OCI-LY7 (cell line): ENCODE measurements around the gene CREB5. TPM values are rescaled to one million over a fixed set of nuclear protein-coding genes. Genes with fewer than 3 reads are reported as not detected.
A peak's percentile ranks its signal among the peaks of the same experiment; 100 is the strongest.

ENCODE experiments used
- BruUV-seq: library from RNA; stranded (reverse); fragments of 400-500 nt; replicated peaks from 2 replicates; lab custom pipeline; 2021; lab: Mats Ljungman, UMichigan
- CTCF ChIA-PET: fragments of 300-600 bp; sonication (Branson Sonifier 250); formaldehyde crosslinking; loops from one replicate; lab custom pipeline; 2022; ENCODE audit warnings: antibody characterized with exemption; ENCODE audit not compliant: unreplicated experiment; lab: Charles Lee
- POLR2A ChIA-PET: fragments of 300-600 bp; sonication (Branson Sonifier 250); formaldehyde crosslinking; loops from one replicate; lab custom pipeline; 2022; ENCODE audit warnings: antibody characterized with exemption; lab: Charles Lee
- DNase-seq: peaks from one replicate; pipeline ENCODE4 v3.0.0-alpha.2; 2015; ENCODE audit warnings: low spot score
- H2AFZ ChIP-seq: fragments of 200-600 bp; sonication (generic), shearing (Covaris generic); 2 replicates; pipeline ENCODE4 v1.6.1; 2014; ENCODE audit warnings: mild to moderate bottlenecking, antibody characterized with exemption, low read length, moderate library complexity
- H3K27ac ChIP-seq: fragments of 200-600 bp; sonication (generic); 2 replicates; pipeline ENCODE4 v1.5.1; 2014; ENCODE audit warnings: mixed run types, low read depth, mild to moderate bottlenecking, moderate library complexity, low read length, inconsistent platforms; ENCODE audit not compliant: poor library complexity, severe bottlenecking
- H3K36me3 ChIP-seq: fragments of 200-600 bp; sonication (generic); 2 replicates; pipeline ENCODE4 v1.6.1; 2014; ENCODE audit warnings: mild to moderate bottlenecking, antibody characterized with exemption, low read length, moderate library complexity, mixed read lengths; ENCODE audit not compliant: insufficient read depth
- H3K4me1 ChIP-seq: fragments of 200-600 bp; sonication (generic); 2 replicates; pipeline ENCODE4 v1.5.1; 2014; ENCODE audit warnings: mild to moderate bottlenecking, low read length; ENCODE audit not compliant: insufficient read depth, poor library complexity, severe bottlenecking
- H3K4me2 ChIP-seq: fragments of 200-600 bp; sonication (generic); 2 replicates; pipeline ENCODE4 v1.6.1; 2014; ENCODE audit warnings: mild to moderate bottlenecking, low read length
- H3K4me3 ChIP-seq: fragments of 200-600 bp; sonication (generic); 2 replicates; pipeline ENCODE4 v1.5.1; 2014; ENCODE audit warnings: mild to moderate bottlenecking, low read depth, low read length; ENCODE audit not compliant: poor library complexity, severe bottlenecking
- H3K79me2 ChIP-seq: fragments of 200-600 bp; sonication (generic); 2 replicates; pipeline ENCODE4 v1.6.1; 2016; ENCODE audit warnings: low read depth, mild to moderate bottlenecking, low read length, moderate library complexity, mixed read lengths; ENCODE audit not compliant: insufficient read depth
- H3K9me2 ChIP-seq: fragments of 200-600 bp; sonication (generic); 2 replicates; pipeline ENCODE4 v1.6.1; 2016; ENCODE audit warnings: mild to moderate bottlenecking, low read length, mixed read lengths; ENCODE audit not compliant: insufficient read depth
- H3K9me3 ChIP-seq: fragments of 200-600 bp; sonication (generic); 2 replicates; pipeline ENCODE4 v1.6.1; 2014; ENCODE audit warnings: mild to moderate bottlenecking, mixed run types, low read length, mixed read lengths
- H4K20me1 ChIP-seq: fragments of 200-600 bp; sonication (generic); 2 replicates; pipeline ENCODE4 v1.6.1; 2014; ENCODE audit warnings: mild to moderate bottlenecking, antibody characterized with exemption, low read length, moderate library complexity, mixed read lengths; ENCODE audit not compliant: insufficient read depth
- CTCF ChIP-seq: fragments of 200-600 bp; sonication (generic); conservative IDR thresholded peaks from 2 replicates; pipeline ENCODE4 v1.5.1; 2014; ENCODE audit warnings: mild to moderate bottlenecking, antibody characterized with exemption, low read length, moderate library complexity, mixed read lengths
- EZH2phosphoT487 ChIP-seq: fragments of 200-600 bp; sonication (generic); IDR thresholded peaks from 2 replicates; pipeline ENCODE4 v1.6.1; 2018; ENCODE audit warnings: low read depth, borderline replicate concordance, mild to moderate bottlenecking, mixed run types, antibody characterized with exemption, low read length, moderate library complexity, mixed read lengths
- intact Hi-C: fragments of 100-400 bp; cut with micrococcal nuclease; formaldehyde crosslinking; loops from one replicate; pipeline ENCODE4 v1.10.0; 2022; ENCODE audit not compliant: unreplicated experiment
- total RNA-seq, 2 experiments: library from RNA; depleted of rRNA in 1 of 2; stranded (reverse); fragments of >200 nt in 1 of 2; shearing (Covaris generic) in 1 of 2; gene quantifications; 2 replicates each; pipeline ENCODE4 v1.2.3, GENCODE V29; 2014 to 2022

CREB5 gene
- total RNA-seq, 2 experiments from 2014 or later, result 2.0 to 13.3 TPM

GRCh38 chr7:28480595-28480994 is 68.3 kb downstream of the CREB5 start:
- Histone ChIP-seq H3K79me2 (no peaks in the 10 kb centered on the region), H3K4me1 (peaks cover 23% of the 10 kb centered on the region), H2AFZ (peak overlapping the region; percentile 40; the same call in 1 of the 2 replicates), H3K4me2 (peak overlapping the region; percentile 55), H3K27ac (no peak overlapping the region), H3K36me3 (no peaks in the 10 kb centered on the region), H4K20me1 (no peaks in the 10 kb centered on the region), H3K9me3 (no peaks in the 10 kb centered on the region), H3K4me3 (no peak overlapping the region), H3K9me2 (no peaks in the 10 kb centered on the region)
- intact Hi-C loops, result loop anchor here (2.0 kb wide), 1 partner anchor 92 kb away; no protein-coding TSS in a partner anchor
- DNase-seq, result no peak
- TF ChIP-seq EZH2phosphoT487 (no peak), CTCF (no peak)
- ChIA-PET CTCF (no interaction called here), POLR2A (interaction anchor here (0.7 to 1.6 kb wide), 8 partner anchors 8 to 1791 kb away, joined by 3 to 7 read pairs (median 4); no protein-coding TSS in a partner anchor)
- BruUV-seq, result no TSS peak

GRCh38 chr7:28481091-28481926 is 69.0 kb downstream of the CREB5 start:
- no peaks in the 10 kb centered on the region for H4K20me1 ChIP-seq
- TF ChIP-seq CTCF (no peak), EZH2phosphoT487 (no peak)
- H3K27ac ChIP-seq, result no peak overlapping the region
- peaks cover 23% of the 10 kb centered on the region for H3K4me1 ChIP-seq
- intact Hi-C loops, result loop anchor here (2.0 kb wide), 1 partner anchor 91 kb away; no protein-coding TSS in a partner anchor
- H3K9me2 ChIP-seq, result no peaks in the 10 kb centered on the region
- ChIA-PET POLR2A (interaction anchor here (0.7 to 1.6 kb wide), 9 partner anchors 8 to 1791 kb away, joined by 3 to 7 read pairs (median 4); no protein-coding TSS in a partner anchor), CTCF (interaction anchor here (0.5 kb wide), 1 partner anchor 16 kb away, joined by 3 read pairs; no protein-coding TSS in a partner anchor)
- peak; percentile 49 for DNase-seq
- no peaks in the 10 kb centered on the region for H3K9me3 ChIP-seq
- H3K36me3 ChIP-seq, result no peaks in the 10 kb centered on the region
- peak overlapping the region; percentile 12 for H3K4me3 ChIP-seq
- H3K4me2 ChIP-seq, result peak overlapping the region; percentile 55
- no peaks in the 10 kb centered on the region for H3K79me2 ChIP-seq
- BruUV-seq, result no TSS peak
- peak overlapping the region; percentile 40 for H2AFZ ChIP-seq
